Endothelial cell of umbilical vein (primary cell): ENCODE measurements around the gene CAPN12. TPM values are rescaled to one million over a fixed set of nuclear protein-coding genes. Genes with fewer than 3 reads are reported as not detected.
A peak's percentile ranks its signal among the peaks of the same experiment; 100 is the strongest.

Source experiments
- BruUV-seq: library from RNA; stranded (reverse); fragments of 400-500 nt; replicated peaks from 2 replicates; lab custom pipeline; 2021; lab: Mats Ljungman, UMichigan
- CTCF ChIA-PET: fragments of 300-600, 350-600 bp; sonication (Branson Sonifier 250); formaldehyde crosslinking; loops from one replicate; lab custom pipeline; 2021; ENCODE audit warnings: antibody characterized with exemption, inconsistent platforms; lab: Charles Lee
- POLR2A ChIA-PET: fragments of 300-600, 350-600 bp; sonication (Branson Sonifier 250); formaldehyde crosslinking; loops from one replicate; lab custom pipeline; 2021; ENCODE audit warnings: antibody characterized with exemption, inconsistent platforms; lab: Charles Lee
- DNase-seq: peaks from one replicate; pipeline ENCODE4 v3.0.0-alpha.2; 2011; ENCODE audit warnings: low read depth, low spot score
- FAIRE-seq: peaks from 2 replicates; lab custom pipeline; 2011; peaks lifted over from hg19 to GRCh38; lab: Jason Lieb, UNC
- H2AFZ ChIP-seq: 2 replicates; pipeline ENCODE4 v1.6.0; 2012; ENCODE audit warnings: low read depth, low read length, control low read depth, inconsistent platforms
- H3K27ac ChIP-seq: 2 replicates; pipeline ENCODE4 v1.5.1; 2011; ENCODE audit warnings: low read depth, mild to moderate bottlenecking, control low read depth, low read length, moderate library complexity; ENCODE audit not compliant: insufficient read depth
- H3K27me3 ChIP-seq, 2 experiments: 2 replicates each; pipeline versions ENCODE4 v1.6.0 to v1.6.1; 2011; ENCODE audit warnings: low read length in 2 of 2, mixed read lengths in 1 of 2; ENCODE audit not compliant: control insufficient read depth in 2 of 2, insufficient read depth in 2 of 2
- H3K36me3 ChIP-seq, 2 experiments: 2 replicates in 1 of 2; 3 replicates in 1 of 2; pipeline ENCODE4 v1.5.1; 2011; ENCODE audit warnings: low read length in 2 of 2, mild to moderate bottlenecking in 1 of 2, moderate library complexity in 1 of 2; ENCODE audit not compliant: control insufficient read depth in 2 of 2, insufficient read depth in 2 of 2; ENCODE audit errors: extremely low read depth in 1 of 2
- H3K4me1 ChIP-seq: 3 replicates; pipeline ENCODE4 v1.5.1; 2011; ENCODE audit warnings: mild to moderate bottlenecking, low read length; ENCODE audit not compliant: control insufficient read depth, insufficient read depth; ENCODE audit errors: extremely low read depth
- H3K4me2 ChIP-seq: 2 replicates; pipeline ENCODE4 v1.6.1; 2011; ENCODE audit warnings: low read length, control low read depth, mixed read lengths; ENCODE audit not compliant: insufficient read depth
- H3K4me3 ChIP-seq, 3 experiments: fragments of 200-600 bp in 1 of 3; sonication (generic), shearing (Covaris generic) in 1 of 3; replicated peaks in 1 of 3; 2 replicates each; pipeline ENCODE4 v1.5.1; 2011 to 2016; ENCODE audit warnings: control low read depth in 3 of 3, low read length in 3 of 3, mild to moderate bottlenecking in 2 of 3, inconsistent platforms in 1 of 3, low read depth in 1 of 3, moderate library complexity in 1 of 3; ENCODE audit not compliant: insufficient read depth in 1 of 3
- H3K79me2 ChIP-seq: 2 replicates; pipeline ENCODE4 v1.6.0; 2012; ENCODE audit warnings: low read length, inconsistent platforms; ENCODE audit not compliant: control insufficient read depth, insufficient read depth
- H3K9ac ChIP-seq: replicated peaks from 2 replicates; pipeline ENCODE3; 2011; ENCODE audit warnings: low read length, control low read depth; ENCODE audit not compliant: insufficient read depth; ENCODE audit errors: extremely low read depth
- H3K9me1 ChIP-seq: replicated peaks from 3 replicates; pipeline ENCODE4 v1.6.0; 2011; ENCODE audit warnings: mild to moderate bottlenecking, low read length; ENCODE audit not compliant: control insufficient read depth, insufficient read depth; ENCODE audit errors: extremely low read depth
- H3K9me3 ChIP-seq: replicated peaks from 2 replicates; pipeline ENCODE4 v1.5.1; 2012; ENCODE audit warnings: low read length, inconsistent platforms; ENCODE audit not compliant: control insufficient read depth, insufficient read depth
- H4K20me1 ChIP-seq: replicated peaks from 2 replicates; pipeline ENCODE3; 2011; ENCODE audit warnings: mild to moderate bottlenecking, low read length; ENCODE audit not compliant: control insufficient read depth, insufficient read depth; ENCODE audit errors: extremely low read depth
- CTCF ChIP-seq, 2 donors: IDR thresholded peaks; 1 replicate in 1 of 2; 2 replicates in 1 of 2; pipeline ENCODE4 v1.5.1; 2011; ENCODE audit warnings: low read length in 2 of 2, mild to moderate bottlenecking in 2 of 2, moderate library complexity in 2 of 2, control low read depth in 1 of 2, inconsistent platforms in 1 of 2, low read depth in 1 of 2; ENCODE audit not compliant: insufficient read depth in 1 of 2; ENCODE audit errors: extremely low read depth in 1 of 2
- EZH2 ChIP-seq: IDR thresholded peaks from 2 replicates; pipeline ENCODE4 v1.6.1; 2012; ENCODE audit warnings: borderline replicate concordance, low read depth, mild to moderate bottlenecking, moderate library complexity, low read length, inconsistent platforms; ENCODE audit not compliant: severe bottlenecking
- FOS ChIP-seq: IDR thresholded peaks from 2 replicates; pipeline ENCODE4 v1.6.1; 2011; ENCODE audit warnings: mild to moderate bottlenecking, low read length, moderate library complexity, borderline replicate concordance; ENCODE audit not compliant: insufficient read depth
- GATA2 ChIP-seq: IDR thresholded peaks from 2 replicates; pipeline ENCODE4 v1.7.0; 2011; ENCODE audit warnings: low read depth, mild to moderate bottlenecking, moderate library complexity, mixed read lengths, low read length; ENCODE audit not compliant: insufficient read length, insufficient read depth
- JUN ChIP-seq: IDR thresholded peaks from 2 replicates; pipeline ENCODE4 v1.6.1; 2011; ENCODE audit warnings: borderline replicate concordance, low read depth; ENCODE audit not compliant: insufficient read length, insufficient read depth
- MAX ChIP-seq: IDR thresholded peaks from 2 replicates; pipeline ENCODE4 v1.6.1; 2011; ENCODE audit not compliant: insufficient read depth, insufficient read length
- MYC ChIP-seq: IDR thresholded peaks from one replicate; pipeline ENCODE4 v1.6.1; 2011; ENCODE audit warnings: mild to moderate bottlenecking, low read depth, low read length
- POLR2A ChIP-seq: IDR thresholded peaks from 2 replicates; pipeline ENCODE4 v1.6.1; 2012; ENCODE audit warnings: low read depth, mild to moderate bottlenecking, control low read depth, low read length
- POLR2AphosphoS5 ChIP-seq: IDR thresholded peaks from 2 replicates; pipeline ENCODE4 v1.6.1; 2012; ENCODE audit warnings: low read depth, mild to moderate bottlenecking, control low read depth, low read length, moderate library complexity; ENCODE audit not compliant: insufficient read depth
- dilution Hi-C: fragments of 300-500 bp; cut with MboI; formaldehyde crosslinking; loops from one replicate; pipeline ENCODE4 v1.15.0; 2019; ENCODE audit warnings: low sequenced_read_pairs; ENCODE audit not compliant: extremely low pct_ligation_motif_present
- intact Hi-C: fragments of 100-400 bp; cut with micrococcal nuclease; formaldehyde crosslinking; loops from one replicate; pipeline ENCODE4 v1.10.0; 2022
- polyA plus RNA-seq, 4 experiments: library from polyadenylated mRNA; depleted of rRNA in 3 of 4; stranded (reverse) in 3 of 4; unstranded in 1 of 4; fragments of >200 nt; gene quantifications; 2 replicates each; pipeline versions ENCODE4 v1.2.1 to v1.2.3, GENCODE V29; 2011 to 2012; ENCODE audit warnings: missing spikeins in 1 of 4
- total RNA-seq: library from RNA; stranded (reverse); gene quantifications from 2 replicates; pipeline ENCODE4 v1.2.3, GENCODE V29; 2021

The CAPN12 gene
- total and polyA plus RNA-seq, 2 donors (not counting 3 experiments of a cell fraction or from before 2014, with no cell fraction given), result 0.35 TPM; not detected in 1

- Histone ChIP-seq H2AFZ (no peak overlapping the region), H3K27ac (no peak overlapping the region), H3K4me3 (no peak overlapping the region), H3K9me1 (no peaks in the 10 kb centered on the region), H3K79me2 (no peaks in the 10 kb centered on the region), H3K4me2 (no peak overlapping the region), H3K27me3 (no peaks in the 10 kb centered on the region), H3K9me3 (no peaks in the 10 kb centered on the region), H4K20me1 (no peaks in the 10 kb centered on the region), H3K9ac (no peak overlapping the region), H3K36me3 (no peaks in the 10 kb centered on the region), H3K4me1 (peaks cover 4% of the 10 kb centered on the region)
- intact Hi-C loops, result loop anchor here (5.0 kb wide), 1 partner anchor 66 kb away; the partner anchor contains the start of gene ECH1
- POLR2A ChIA-PET, result no interaction called here
- FAIRE-seq, result peak; percentile 54
- CTCF ChIA-PET, result interaction anchor here (0.9 kb wide), 1 partner anchor 65 kb away, joined by 3 read pairs; the partner anchor contains the start of gene ECH1
- no TSS peak for BruUV-seq
- dilution Hi-C loops, result no loop called here
- TF ChIP-seq GATA2 (no peak), FOS (no peak), EZH2 (no peak), POLR2A (no peak), MAX (no peak)
- DNase-seq, result no peak
These were observed 22.2 kb upstream of the CAPN12 start for GRCh38 chr19:38766276-38767047.

GRCh38 chr19:38765214-38765613 lies 20.9 kb upstream of the CAPN12 start:
- Histone ChIP-seq H4K20me1 (no peaks in the 10 kb centered on the region), H3K27me3 (no peaks in the 10 kb centered on the region), H3K79me2 (no peaks in the 10 kb centered on the region), H3K4me1 (peaks cover 4% of the 10 kb centered on the region), H3K9me3 (no peaks in the 10 kb centered on the region), H3K4me2 (no peak overlapping the region), H3K9me1 (no peaks in the 10 kb centered on the region), H3K9ac (no peak overlapping the region), H3K4me3 (no peak overlapping the region), H3K36me3 (no peaks in the 10 kb centered on the region), H3K27ac (no peak overlapping the region), H2AFZ (no peak overlapping the region)
- CTCF ChIA-PET, result interaction anchor here (0.7 to 0.8 kb wide), 2 partner anchors 23 to 110 kb away, joined by 4 read pairs; no protein-coding TSS in a partner anchor
- POLR2A ChIA-PET, result no interaction called here
- DNase-seq (no peak), FAIRE-seq (no peak)
- no TSS peak for BruUV-seq
- intact Hi-C loops (loop anchor here (5.0 kb wide), 1 partner anchor 67 kb away; the partner anchor contains the start of gene ECH1), dilution Hi-C loops (no loop called here)
- TF ChIP-seq POLR2A, result no peak
- TF ChIP-seq MYC, result no peak
- no peak for TF ChIP-seq POLR2AphosphoS5
- no peak for TF ChIP-seq JUN
- TF ChIP-seq CTCF (IDR thresholded peaks at IDR 0.05; ENCODE audit: extremely low read depth in 1 of 2, insufficient read depth in 1 of 2, low read depth in 1 of 2, low read length in 2 of 2), result no peak
- no peak for TF ChIP-seq MAX
- TF ChIP-seq GATA2, result no peak
